Stomach (tissue), 9 donors: ENCODE measurements around the gene KSR2. TPM values are rescaled to one million over a fixed set of nuclear protein-coding genes. Genes with fewer than 3 reads are reported as not detected.

Experiments
- DNase-seq, 2 donors: peaks; one replicate each; pipeline versions ENCODE4 v3.0.0 to v3.0.0-alpha.2; 2013 to 2019
- H3K27ac ChIP-seq, 5 donors: fragments of 200-600 bp in 4 of 5; sonication (generic) in 4 of 5; one replicate each; pipeline ENCODE4 v1.5.1; 2013 to 2019; ENCODE audit warnings: mild to moderate bottlenecking in 1 of 5, moderate library complexity in 1 of 5
- H3K27me3 ChIP-seq, 3 donors: fragments of 200-600 bp; sonication (generic); one replicate each; pipeline ENCODE4 v1.5.1; 2017 to 2019; ENCODE audit warnings: mixed run types in 1 of 3
- H3K36me3 ChIP-seq, 4 donors: fragments of 200-600 bp; sonication (generic); 1 replicate in 3 of 4; 2 replicates in 1 of 4; pipeline ENCODE4 v1.5.1; 2016 to 2019
- H3K4me1 ChIP-seq, 4 donors: fragments of 200-600 bp; sonication (generic); one replicate each; pipeline ENCODE4 v1.5.1; 2016 to 2019
- H3K4me3 ChIP-seq, 4 donors: fragments of 200-600 bp; sonication (generic) in 3 of 4; one replicate each; pipeline ENCODE4 v1.5.1; 2016 to 2019; ENCODE audit warnings: mild to moderate bottlenecking in 1 of 4
- H3K9me3 ChIP-seq, 4 donors: fragments of 200-600 bp; sonication (generic); one replicate each; pipeline ENCODE4 v1.5.1; 2016 to 2019
- EP300 ChIP-seq: sonication (generic); formaldehyde crosslinking; IDR thresholded peaks from one replicate; pipeline ENCODE4 v1.6.1; 2017; ENCODE audit warnings: antibody characterized with exemption
- POLR2A ChIP-seq, 4 donors: fragments of 450-650 bp; IDR thresholded peaks; one replicate each; pipeline ENCODE4 v1.6.1; 2016; ENCODE audit warnings: antibody characterized with exemption in 4 of 4, control low read depth in 2 of 4, mild to moderate bottlenecking in 1 of 4, moderate library complexity in 1 of 4
- POLR2AphosphoS5 ChIP-seq, 3 donors: sonication (generic); formaldehyde crosslinking; IDR thresholded peaks; one replicate each; pipeline ENCODE4 v1.6.1; 2016; ENCODE audit warnings: antibody characterized with exemption in 3 of 3
- WGBS, 5 donors: extraction: QIAGEN DNeasy Blood & Tissue Kit in 3 of 5; methylation state at CpG; one replicate each; pipeline versions ENCODE4 v1.1.5 to v1.1.7; 2013 to 2018; 5-methylcytosine and 5-hydroxymethylcytosine counted together
- intact Hi-C: fragments of 100-400 bp; cut with DNase I; formaldehyde crosslinking; loops from one replicate; pipeline ENCODE4 v1.15.1; 2023; ENCODE audit warnings: low total_unique reads
- polyA plus RNA-seq, 3 donors: library from polyadenylated mRNA; stranded (reverse); fragments of 200-250 nt; gene quantifications; one replicate each; pipeline ENCODE4 v1.2.3, GENCODE V29; 2013
- total RNA-seq, 5 donors: library from RNA; depleted of rRNA; stranded (reverse); fragments of >200 nt; gene quantifications; one replicate each; pipeline versions ENCODE4 v1.1.0 to v1.2.3, GENCODE V29; 2014 to 2016
- TF ChIP-seq, protein P1 (sequence below), 7 experiments: fragments of 450-650 bp in 4 of 7; fragments of 200-600 bp in 3 of 7; sonication (generic) in 3 of 7; IDR thresholded peaks; one replicate each; pipeline ENCODE4 v1.5.1; 2016 to 2019; ENCODE audit warnings: antibody characterized with exemption in 7 of 7, control low read depth in 2 of 7, mild to moderate bottlenecking in 1 of 7
- donor health status: healthy with polysubstance abuse.
- donor health status: Bipolar disorder and iron deficiency.
- donor health status: healthy.

Gene KSR2
- total and polyA plus RNA-seq, 8 donors = 0.03 to 1.4 (median 0.26) TPM; not detected in 2

DNA sequence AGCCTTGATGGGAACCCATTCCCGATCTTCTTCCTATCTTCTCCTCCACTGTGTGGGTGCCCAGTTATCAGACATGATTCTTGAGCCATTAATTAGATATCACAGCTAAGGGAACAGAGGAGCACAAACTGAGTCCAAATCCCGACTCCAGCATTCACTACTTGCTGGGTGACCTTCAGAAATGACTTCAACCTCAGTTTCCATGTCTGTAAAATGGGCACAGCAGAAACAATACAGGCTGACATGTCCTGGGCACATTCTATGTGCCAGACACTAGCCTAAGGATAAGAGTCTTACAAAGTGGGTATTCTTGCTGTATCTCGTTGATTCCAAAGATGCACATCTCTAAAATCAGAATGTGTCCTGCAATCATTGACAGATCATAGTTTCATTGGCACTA lies 478.7 kb downstream of the KSR2 start:
- DNase-seq = no peak
- TF ChIP-seq, protein P1, sequence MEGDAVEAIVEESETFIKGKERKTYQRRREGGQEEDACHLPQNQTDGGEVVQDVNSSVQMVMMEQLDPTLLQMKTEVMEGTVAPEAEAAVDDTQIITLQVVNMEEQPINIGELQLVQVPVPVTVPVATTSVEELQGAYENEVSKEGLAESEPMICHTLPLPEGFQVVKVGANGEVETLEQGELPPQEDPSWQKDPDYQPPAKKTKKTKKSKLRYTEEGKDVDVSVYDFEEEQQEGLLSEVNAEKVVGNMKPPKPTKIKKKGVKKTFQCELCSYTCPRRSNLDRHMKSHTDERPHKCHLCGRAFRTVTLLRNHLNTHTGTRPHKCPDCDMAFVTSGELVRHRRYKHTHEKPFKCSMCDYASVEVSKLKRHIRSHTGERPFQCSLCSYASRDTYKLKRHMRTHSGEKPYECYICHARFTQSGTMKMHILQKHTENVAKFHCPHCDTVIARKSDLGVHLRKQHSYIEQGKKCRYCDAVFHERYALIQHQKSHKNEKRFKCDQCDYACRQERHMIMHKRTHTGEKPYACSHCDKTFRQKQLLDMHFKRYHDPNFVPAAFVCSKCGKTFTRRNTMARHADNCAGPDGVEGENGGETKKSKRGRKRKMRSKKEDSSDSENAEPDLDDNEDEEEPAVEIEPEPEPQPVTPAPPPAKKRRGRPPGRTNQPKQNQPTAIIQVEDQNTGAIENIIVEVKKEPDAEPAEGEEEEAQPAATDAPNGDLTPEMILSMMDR (IDR thresholded peaks at IDR 0.05) = no peak
- no peak for TF ChIP-seq POLR2A (IDR thresholded peaks at IDR 0.05)
- no peak for TF ChIP-seq EP300
- TF ChIP-seq POLR2AphosphoS5 (IDR thresholded peaks at IDR 0.05) = no peak
- 73 to 91% (median 89%) methylated on average over 3 of the region's 3 CpGs for WGBS, 5 donors
- no peaks in the 10 kb centered on the region for H3K27me3 ChIP-seq
- H3K27ac ChIP-seq = no peak overlapping the region
- H3K4me1 ChIP-seq = peaks cover 0 to 14% (median 1%) of the 10 kb centered on the region in 4 donors
- no peaks in the 10 kb centered on the region for H3K36me3 ChIP-seq
- H3K9me3 ChIP-seq = no peaks in the 10 kb centered on the region
- intact Hi-C loops = no loop called here
- no peak overlapping the region for H3K4me3 ChIP-seq

DNA sequence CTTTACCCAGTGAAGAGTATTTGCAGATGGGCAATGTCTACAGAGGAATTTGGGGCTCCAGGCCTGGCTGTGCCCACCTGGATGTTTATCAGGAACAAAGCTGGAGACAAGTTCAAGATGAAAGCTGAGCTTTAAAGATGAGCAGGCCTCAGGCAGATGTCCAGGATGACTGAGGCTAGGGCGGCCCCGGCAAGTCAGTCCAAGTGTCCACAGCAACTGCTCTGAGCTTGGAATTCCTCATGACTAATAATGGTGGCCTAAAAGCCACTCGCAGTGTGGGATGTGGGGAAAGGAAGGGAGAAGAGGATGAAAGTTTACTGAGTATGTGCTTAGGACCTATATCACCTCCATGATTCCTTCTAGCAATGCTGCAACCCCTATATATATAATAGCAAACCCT lies 479.1 kb downstream of the KSR2 start:
- WGBS, 5 donors = 81 to 97% (median 93%) methylated on average over 3 of the region's 3 CpGs

DNA sequence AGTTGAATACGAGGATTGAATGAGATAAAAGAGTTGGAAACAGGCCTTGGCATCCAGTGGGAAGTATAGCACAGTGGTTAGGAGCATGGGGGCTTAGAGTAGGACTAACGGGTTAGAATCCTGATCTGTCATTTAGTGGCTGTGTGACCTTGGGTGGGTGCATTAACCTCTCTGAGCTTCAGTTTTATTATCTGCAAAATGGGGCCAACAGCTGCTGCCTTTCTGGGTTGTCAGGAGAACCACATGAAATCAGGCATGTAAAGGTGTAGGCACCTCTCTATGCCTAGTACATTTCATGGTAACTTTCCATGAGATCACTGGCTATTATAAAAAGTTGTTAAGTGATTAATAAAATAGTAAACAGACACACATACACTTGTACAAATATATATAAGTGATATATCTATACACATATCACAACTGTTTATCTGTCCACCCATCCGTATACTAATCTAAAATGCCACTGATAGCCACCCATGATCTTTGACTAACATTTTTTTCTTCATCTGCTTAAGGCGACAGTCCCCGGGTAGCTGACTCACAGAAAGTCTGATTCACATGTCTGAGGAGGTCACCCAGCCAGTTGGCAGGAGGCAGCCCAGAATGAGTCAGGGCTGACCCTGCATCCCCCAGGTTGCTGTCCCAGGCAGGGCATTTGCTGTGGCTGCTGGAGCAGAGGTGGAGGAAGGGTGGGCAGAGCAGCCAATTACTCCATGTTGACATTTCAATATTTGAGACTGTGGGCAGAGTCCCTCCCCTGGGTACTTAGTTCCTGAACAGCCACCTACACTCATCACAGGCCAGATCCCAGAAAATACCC lies 481.7 kb downstream of the KSR2 start:
- no peaks in the 10 kb centered on the region for H3K27me3 ChIP-seq
- DNase-seq = peak in 1 of 2 donors; percentile 49
- WGBS, 5 donors = 46 to 52% (median 48%) methylated on average over 5 of the region's 5 CpGs
- peak in 1 of 3 donors; percentile 37 for TF ChIP-seq POLR2AphosphoS5 (IDR thresholded peaks at IDR 0.05)
- TF ChIP-seq, protein P1 (IDR thresholded peaks at IDR 0.05) = no peak
- H3K27ac ChIP-seq = peak overlapping the region in 1 of 5 donors; percentile 48
- no peak overlapping the region for H3K4me3 ChIP-seq
- peaks cover 0 to 11% (median 0%) of the 10 kb centered on the region in 4 donors for H3K4me1 ChIP-seq
- intact Hi-C loops = no loop called here
- peaks cover 0 to 3% (median 0%) of the 10 kb centered on the region in 4 donors for H3K9me3 ChIP-seq
- H3K36me3 ChIP-seq = no peaks in the 10 kb centered on the region

More for the DNA sequence above, 479.1 kb downstream of the KSR2 start:
- Histone ChIP-seq H3K27ac (no peak overlapping the region), H3K4me3 (no peak overlapping the region), H3K9me3 (no peaks in the 10 kb centered on the region), H3K4me1 (peaks cover 0 to 11% (median 0%) of the 10 kb centered on the region in 4 donors), H3K36me3 (no peaks in the 10 kb centered on the region), H3K27me3 (no peaks in the 10 kb centered on the region)
- no peak for DNase-seq
- TF ChIP-seq, protein P1 (IDR thresholded peaks at IDR 0.05) = no peak
- TF ChIP-seq EP300 (no peak), POLR2AphosphoS5 (IDR thresholded peaks at IDR 0.05) (no peak), POLR2A (IDR thresholded peaks at IDR 0.05) (no peak)
- intact Hi-C loops = no loop called here

DNA sequence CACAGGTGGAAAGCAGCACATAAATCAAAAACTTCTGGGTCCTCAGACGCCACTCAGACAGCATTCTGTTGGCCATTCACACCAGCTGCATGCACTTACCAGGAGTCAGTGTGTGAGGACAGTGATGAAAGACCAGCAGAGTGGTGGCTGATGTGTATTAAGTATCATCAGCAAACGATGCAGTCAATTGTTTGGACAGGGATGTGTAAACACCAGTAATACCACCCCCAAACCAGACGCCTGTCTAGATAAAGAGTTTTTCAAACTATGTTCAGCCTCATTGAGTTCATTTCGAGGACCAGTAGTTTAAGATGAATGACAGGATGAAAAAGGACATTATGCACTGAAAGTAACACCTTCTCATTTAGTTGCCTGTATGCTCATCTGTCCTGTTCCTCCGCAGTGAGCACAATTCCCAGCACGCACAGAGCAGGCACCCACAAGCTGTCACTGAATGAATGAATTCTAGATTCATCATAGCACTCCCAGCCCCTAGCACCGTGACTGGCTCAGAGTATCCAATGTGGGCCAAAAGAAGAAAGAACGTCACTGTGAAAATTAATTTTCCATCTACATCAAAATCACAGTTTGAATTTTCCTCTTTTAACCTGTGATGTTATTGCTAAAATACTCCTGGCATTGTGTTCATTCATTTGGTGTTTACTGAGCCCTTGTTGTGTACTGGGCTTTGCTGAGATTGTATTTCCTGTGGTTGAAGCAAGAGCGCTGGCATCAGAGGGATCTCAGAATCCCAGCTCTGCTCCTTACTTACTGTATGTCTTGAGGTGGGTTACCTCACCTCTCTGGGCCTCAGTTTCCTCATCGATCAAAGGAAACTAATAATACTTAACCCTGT lies 482.6 kb downstream of the KSR2 start:
- DNase-seq = no peak
- no peaks in the 10 kb centered on the region for H3K36me3 ChIP-seq
- no peak for TF ChIP-seq EP300
- TF ChIP-seq POLR2AphosphoS5 (IDR thresholded peaks at IDR 0.05) = no peak
- TF ChIP-seq, protein P1 (IDR thresholded peaks at IDR 0.05) = no peak
- TF ChIP-seq POLR2A (IDR thresholded peaks at IDR 0.05) = no peak
- WGBS, 5 donors = 63 to 66% (median 65%) methylated on average over 10 of the region's 10 CpGs
- H3K27me3 ChIP-seq = no peaks in the 10 kb centered on the region
- intact Hi-C loops = no loop called here
- no peak overlapping the region for H3K4me3 ChIP-seq
- no peak overlapping the region for H3K27ac ChIP-seq
- peaks cover 0 to 11% (median 0%) of the 10 kb centered on the region in 4 donors for H3K4me1 ChIP-seq
- peaks cover 0 to 8% (median 2%) of the 10 kb centered on the region in 4 donors for H3K9me3 ChIP-seq
